BLaER1 treated with 17β-estradiol and CSF1 and Interleukin-3, amounts not matched to agents 10 nM and 100 nM (cell line): ENCODE data around the gene PRKAR1B.

Experiments
- H3K27ac ChIP-seq, 11 experiments: shearing (Covaris generic); formaldehyde crosslinking; 2 replicates each; pipeline ENCODE4 v1.8.1; 2022
- H3K27me3 ChIP-seq, 11 experiments: shearing (Covaris generic); formaldehyde crosslinking; 2 replicates each; pipeline ENCODE4 v1.8.1; 2022
- H3K36me3 ChIP-seq, 11 experiments: shearing (Covaris generic); formaldehyde crosslinking; 2 replicates each; pipeline ENCODE4 v1.8.1; 2022
- H3K4me1 ChIP-seq, 10 experiments: shearing (Covaris generic); formaldehyde crosslinking; 2 replicates each; pipeline ENCODE4 v1.8.1; 2022
- H3K4me2 ChIP-seq, 11 experiments: shearing (Covaris generic); formaldehyde crosslinking; 2 replicates each; pipeline ENCODE4 v1.8.1; 2022
- H3K4me3 ChIP-seq, 10 experiments: shearing (Covaris generic); formaldehyde crosslinking; 2 replicates each; pipeline ENCODE4 v1.8.1; 2022
- H3K9ac ChIP-seq, 11 experiments: shearing (Covaris generic); formaldehyde crosslinking; 2 replicates each; pipeline ENCODE4 v1.8.1; 2022
- H3K9me3 ChIP-seq, 11 experiments: shearing (Covaris generic); formaldehyde crosslinking; replicated peaks in 1 of 11; 2 replicates each; pipeline ENCODE4 v1.8.1; 2022
- H4K20me1 ChIP-seq, 11 experiments: shearing (Covaris generic); formaldehyde crosslinking; 2 replicates each; pipeline ENCODE4 v1.8.1; 2022
- Cebpa-rat ChIP-seq, 11 experiments: shearing (Covaris generic); IDR thresholded peaks; 2 replicates each; pipeline ENCODE4 v1.8.1; 2022

The PRKAR1B gene

DNA sequence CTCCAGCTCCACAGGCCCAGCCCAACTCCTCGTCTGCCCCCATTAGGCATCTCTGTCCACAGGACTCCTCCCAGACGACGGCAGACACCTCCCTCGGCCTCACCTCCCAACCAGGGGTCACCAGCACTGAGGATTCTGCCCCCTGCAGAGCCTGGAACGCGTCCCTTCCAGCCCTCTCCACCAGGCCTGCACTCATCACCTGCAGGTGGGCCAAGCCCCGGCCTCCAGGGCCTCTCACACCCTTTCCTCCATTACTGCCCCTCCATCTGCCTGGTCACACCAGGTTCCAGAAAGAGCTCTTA lies 164.8 kb downstream of the PRKAR1B start:
- Histone ChIP-seq H3K4me2 (peak overlapping the region in 9 of 11 experiments; percentile 15 to 76 (median 67); a peak in 15 of 22 replicates), H3K4me1 (peaks cover 7 to 29% (median 20%) of the 10 kb centered on the region in 10 experiments; a peak in 19 of 20 replicates), H3K36me3 (no peaks in the 10 kb centered on the region), H3K9ac (no peak overlapping the region), H3K4me3 (no peak overlapping the region), H4K20me1 (peaks cover 0 to 7% (median 0%) of the 10 kb centered on the region in 11 experiments; a peak in 3 of 22 replicates), H3K27ac (no peak overlapping the region), H3K9me3 (peaks cover 0 to 1% (median 0%) of the 10 kb centered on the region in 11 experiments; a peak in 1 of 22 replicates), H3K27me3 (no peaks in the 10 kb centered on the region)
- no peak for TF ChIP-seq Cebpa-rat (IDR thresholded peaks at IDR 0.05)

- peaks cover 0 to 7% (median 0%) of the 10 kb centered on the region in 11 experiments; a peak in 3 of 22 replicates for H4K20me1 ChIP-seq
- H3K36me3 ChIP-seq, result no peaks in the 10 kb centered on the region
- no peak overlapping the region for H3K4me3 ChIP-seq
- no peak overlapping the region for H3K27ac ChIP-seq
- H3K9ac ChIP-seq, result no peak overlapping the region
- H3K9me3 ChIP-seq, result no peaks in the 10 kb centered on the region; a peak in 1 of 22 replicates
- H3K4me1 ChIP-seq, result peaks cover 7 to 29% (median 20%) of the 10 kb centered on the region in 10 experiments; a peak in 19 of 20 replicates
- TF ChIP-seq Cebpa-rat (IDR thresholded peaks at IDR 0.05), result no peak
- no peaks in the 10 kb centered on the region for H3K27me3 ChIP-seq
- H3K4me2 ChIP-seq, result peak overlapping the region in 8 of 11 experiments; percentile 62 to 76 (median 68); a peak in 10 of 22 replicates
Measured at GRCh38 chr7:561631-562373, 165.3 kb downstream of the PRKAR1B start.

DNA sequence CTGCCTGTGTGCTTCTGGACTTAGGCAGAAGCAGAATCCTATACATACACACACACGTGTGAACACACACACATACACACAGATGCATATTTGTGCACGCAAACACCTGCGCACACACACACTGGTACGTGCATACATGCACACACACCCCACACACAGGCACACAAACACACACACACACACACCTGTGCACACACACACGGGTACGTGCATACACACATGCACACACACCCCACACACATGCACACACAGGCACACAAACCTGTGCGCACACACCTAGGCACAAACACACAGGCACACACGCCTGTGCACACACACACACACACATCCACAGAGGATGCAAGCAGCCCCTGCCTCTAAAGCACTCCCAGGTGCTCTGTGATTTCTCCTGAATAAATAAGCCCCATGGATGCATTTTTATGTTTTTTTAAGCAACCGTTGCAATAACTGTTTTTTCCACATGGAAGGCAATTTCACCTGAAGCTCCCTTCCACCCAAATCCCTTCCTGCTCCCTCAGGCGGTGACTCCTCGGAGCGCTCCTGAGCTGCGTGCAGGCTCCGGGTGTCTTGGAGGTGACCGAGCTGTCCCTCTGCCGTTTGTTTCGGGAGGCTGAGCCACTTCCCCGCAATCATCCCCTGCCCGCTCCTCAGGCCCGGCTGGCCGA lies 166.0 kb downstream of the PRKAR1B start:
- no peak overlapping the region for H3K4me3 ChIP-seq
- H3K9ac ChIP-seq, result no peak overlapping the region
- H4K20me1 ChIP-seq, result peaks cover 0 to 7% (median 0%) of the 10 kb centered on the region in 11 experiments; a peak in 3 of 22 replicates
- H3K27ac ChIP-seq, result no peak overlapping the region
- H3K27me3 ChIP-seq, result no peaks in the 10 kb centered on the region
- no peaks in the 10 kb centered on the region; a peak in 1 of 22 replicates for H3K9me3 ChIP-seq
- no peaks in the 10 kb centered on the region for H3K36me3 ChIP-seq
- H3K4me1 ChIP-seq, result peaks cover 7 to 29% (median 20%) of the 10 kb centered on the region in 10 experiments; a peak in 19 of 20 replicates
- peak overlapping the region in 2 of 11 experiments; percentile 11 to 44; a peak in 2 of 22 replicates for H3K4me2 ChIP-seq
- TF ChIP-seq Cebpa-rat (IDR thresholded peaks at IDR 0.05), result no peak

DNA sequence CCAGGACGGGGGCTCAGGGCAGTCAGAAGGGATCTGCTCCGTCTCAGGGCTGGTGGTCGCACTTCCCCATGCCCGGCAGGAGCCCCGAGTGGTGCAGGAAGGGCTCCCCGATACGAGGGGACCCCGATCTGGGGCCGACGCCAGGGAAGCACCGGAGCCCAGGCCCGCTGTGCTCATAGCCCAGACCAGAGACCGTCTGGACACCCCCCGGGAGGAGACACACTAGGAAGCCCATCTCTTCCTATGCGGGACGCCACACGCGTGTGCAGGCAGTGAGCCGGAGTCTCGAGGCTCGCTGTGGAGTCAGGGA lies 167.7 kb downstream of the PRKAR1B start:
- Histone ChIP-seq H3K9ac (no peak overlapping the region), H3K9me3 (no peaks in the 10 kb centered on the region; a peak in 1 of 22 replicates), H3K4me1 (peaks cover 7 to 29% (median 20%) of the 10 kb centered on the region in 10 experiments; a peak in 19 of 20 replicates), H3K4me2 (no peak overlapping the region), H3K36me3 (no peaks in the 10 kb centered on the region), H3K27me3 (no peaks in the 10 kb centered on the region), H4K20me1 (peaks cover 0 to 7% (median 0%) of the 10 kb centered on the region in 11 experiments; a peak in 3 of 22 replicates), H3K4me3 (no peak overlapping the region), H3K27ac (no peak overlapping the region)
- TF ChIP-seq Cebpa-rat (IDR thresholded peaks at IDR 0.05), result no peak

GRCh38 chr7:557558-557881 lies 169.6 kb downstream of the PRKAR1B start:
- Histone ChIP-seq H3K27me3 (no peaks in the 10 kb centered on the region), H3K36me3 (no peaks in the 10 kb centered on the region), H3K4me2 (no peak overlapping the region), H3K9ac (no peak overlapping the region), H3K4me1 (peaks cover 4 to 20% (median 11%) of the 10 kb centered on the region in 10 experiments; a peak in 19 of 20 replicates), H3K9me3 (no peaks in the 10 kb centered on the region; a peak in 1 of 22 replicates), H4K20me1 (peaks cover 0 to 7% (median 0%) of the 10 kb centered on the region in 11 experiments; a peak in 4 of 22 replicates), H3K27ac (no peak overlapping the region), H3K4me3 (no peak overlapping the region)
- TF ChIP-seq Cebpa-rat (IDR thresholded peaks at IDR 0.05), result no peak

- peaks cover 0 to 7% (median 0%) of the 10 kb centered on the region in 11 experiments; a peak in 3 of 22 replicates for H4K20me1 ChIP-seq
- H3K9ac ChIP-seq, result no peak overlapping the region
- no peaks in the 10 kb centered on the region for H3K36me3 ChIP-seq
- no peak overlapping the region for H3K4me2 ChIP-seq
- no peak overlapping the region for H3K27ac ChIP-seq
- H3K27me3 ChIP-seq, result no peaks in the 10 kb centered on the region
- peaks cover 0 to 15% (median 8%) of the 10 kb centered on the region in 10 experiments; a peak in 15 of 20 replicates for H3K4me1 ChIP-seq
- H3K9me3 ChIP-seq, result no peaks in the 10 kb centered on the region; a peak in 1 of 22 replicates
- TF ChIP-seq Cebpa-rat (IDR thresholded peaks at IDR 0.05), result no peak
- no peak overlapping the region for H3K4me3 ChIP-seq
Measured at GRCh38 chr7:556837-557557, 170.1 kb downstream of the PRKAR1B start.

DNA sequence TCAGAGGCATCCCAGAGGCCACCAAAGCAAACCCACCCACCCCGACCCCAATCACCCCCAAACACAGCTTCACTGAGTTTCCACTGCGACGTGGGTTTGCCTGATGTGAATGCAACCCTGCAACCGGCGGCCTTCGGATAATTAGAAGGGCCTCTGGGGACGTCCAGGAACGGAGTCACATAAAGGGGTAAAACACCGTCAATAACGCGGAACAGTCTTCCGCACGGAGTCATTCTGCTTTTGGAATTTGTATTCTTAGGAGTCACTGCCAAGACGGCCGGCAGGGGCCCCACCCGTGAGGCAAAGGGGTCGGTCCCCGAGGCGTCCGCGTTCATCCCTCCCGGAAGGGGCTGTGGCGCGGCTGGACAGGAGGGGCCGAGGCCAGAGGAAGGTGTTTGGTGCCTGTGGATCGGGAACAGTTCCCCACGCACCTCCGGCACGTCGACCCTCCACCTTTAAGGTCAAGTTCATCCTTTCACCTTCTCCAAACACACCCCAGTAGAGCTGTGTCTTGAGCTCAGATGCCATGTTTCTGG lies 170.7 kb downstream of the PRKAR1B start:
- Histone ChIP-seq H3K9ac (no peak overlapping the region), H3K27me3 (no peaks in the 10 kb centered on the region), H3K4me1 (peaks cover 0 to 9% (median 4%) of the 10 kb centered on the region in 10 experiments; a peak in 10 of 20 replicates), H3K27ac (no peak overlapping the region), H3K9me3 (no peaks in the 10 kb centered on the region; a peak in 1 of 22 replicates), H3K4me3 (no peak overlapping the region), H3K4me2 (no peak overlapping the region), H4K20me1 (peaks cover 0 to 3% (median 0%) of the 10 kb centered on the region in 11 experiments; a peak in 2 of 22 replicates), H3K36me3 (no peaks in the 10 kb centered on the region)
- no peak for TF ChIP-seq Cebpa-rat (IDR thresholded peaks at IDR 0.05)

DNA sequence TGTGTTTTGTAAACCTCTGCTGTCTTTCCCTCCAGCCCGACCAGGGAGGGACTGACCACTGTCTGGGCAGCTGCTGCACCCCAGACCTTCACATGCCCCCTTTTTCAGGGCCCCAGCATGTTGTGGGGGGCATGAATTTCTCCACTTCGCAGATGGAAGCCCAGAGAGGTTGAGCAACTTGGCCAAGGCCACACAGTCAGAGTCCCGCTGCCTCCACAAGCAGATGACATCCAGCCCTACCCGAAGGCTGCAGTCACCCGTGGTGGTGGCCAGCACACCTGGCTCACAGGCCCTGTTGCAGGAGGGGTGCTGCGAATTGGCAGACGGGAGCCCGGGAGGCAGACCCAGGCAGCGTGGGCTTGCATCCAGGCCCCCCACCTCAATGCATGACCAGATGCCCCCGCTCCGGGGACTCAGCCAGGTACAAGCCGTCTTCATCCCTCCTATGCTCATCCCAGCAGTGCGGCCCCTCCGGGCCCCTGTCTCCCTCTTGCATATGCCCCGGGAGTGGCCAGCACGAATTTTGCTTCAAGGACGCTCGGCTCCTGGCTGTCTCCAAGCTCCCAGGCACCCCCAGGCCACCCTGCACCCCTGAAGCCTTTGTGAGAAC lies 171.4 kb downstream of the PRKAR1B start:
- H3K4me3 ChIP-seq, result no peak overlapping the region
- no peaks in the 10 kb centered on the region; a peak in 1 of 22 replicates for H3K9me3 ChIP-seq
- no peaks in the 10 kb centered on the region for H3K36me3 ChIP-seq
- peaks cover 0 to 3% (median 0%) of the 10 kb centered on the region in 11 experiments; a peak in 2 of 22 replicates for H4K20me1 ChIP-seq
- no peak overlapping the region for H3K9ac ChIP-seq
- no peak overlapping the region for H3K27ac ChIP-seq
- peaks cover 0 to 9% (median 4%) of the 10 kb centered on the region in 10 experiments; a peak in 9 of 20 replicates for H3K4me1 ChIP-seq
- no peaks in the 10 kb centered on the region for H3K27me3 ChIP-seq
- no peak overlapping the region for H3K4me2 ChIP-seq
- no peak for TF ChIP-seq Cebpa-rat (IDR thresholded peaks at IDR 0.05)
